Measurements from ENCODE around the gene GPR152. TPM values are rescaled to one million over a fixed set of nuclear protein-coding genes. Genes with fewer than 3 reads are reported as not detected.
A peak's percentile ranks its signal among the peaks of the same experiment; 100 is the strongest.
"Not testable (repeated sequence)": the region's sequence is repeated elsewhere in the genome, so short reads cannot be mapped to it uniquely, and the experiment has no call there.

GPR152 gene
- total RNA-seq, 2 donors from 2014 or later, result not detected

GRCh38 chr11:67435031-67435726 lies 17.4 kb downstream of the GPR152 start:
- ATAC-seq, result no peak
- intact Hi-C loops (cut with DNase I), result no loop called here
- no peak for DNase-seq

DNA sequence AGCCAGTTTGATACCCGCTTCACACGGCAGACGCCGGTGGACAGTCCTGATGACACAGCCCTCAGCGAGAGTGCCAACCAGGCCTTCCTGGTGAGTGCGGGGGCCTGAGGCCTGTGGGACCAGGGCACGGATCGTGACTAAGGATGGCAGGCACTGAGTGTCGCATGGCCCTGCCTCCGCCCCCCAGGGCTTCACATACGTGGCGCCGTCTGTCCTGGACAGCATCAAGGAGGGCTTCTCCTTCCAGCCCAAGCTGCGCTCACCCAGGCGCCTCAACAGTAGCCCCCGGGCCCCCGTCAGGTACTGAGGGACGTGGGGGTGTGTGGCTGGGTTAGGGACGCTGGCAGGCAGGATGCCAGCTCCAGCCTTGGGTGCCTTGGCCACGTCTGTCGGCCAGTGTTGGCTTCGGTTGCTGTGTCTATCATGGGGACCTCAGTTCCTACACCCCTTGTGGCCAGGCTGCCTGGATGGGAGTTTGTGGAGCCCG lies 18.1 kb downstream of the GPR152 start:
- intact Hi-C loops (cut with DNase I), result no loop called here
- ATAC-seq, result no peak
- no peak for DNase-seq

GRCh38 chr11:67433536-67434394 lies 18.8 kb downstream of the GPR152 start:
- DNase-seq (no peak), ATAC-seq (no peak)
- intact Hi-C loops (cut with DNase I), result no loop called here

DNA sequence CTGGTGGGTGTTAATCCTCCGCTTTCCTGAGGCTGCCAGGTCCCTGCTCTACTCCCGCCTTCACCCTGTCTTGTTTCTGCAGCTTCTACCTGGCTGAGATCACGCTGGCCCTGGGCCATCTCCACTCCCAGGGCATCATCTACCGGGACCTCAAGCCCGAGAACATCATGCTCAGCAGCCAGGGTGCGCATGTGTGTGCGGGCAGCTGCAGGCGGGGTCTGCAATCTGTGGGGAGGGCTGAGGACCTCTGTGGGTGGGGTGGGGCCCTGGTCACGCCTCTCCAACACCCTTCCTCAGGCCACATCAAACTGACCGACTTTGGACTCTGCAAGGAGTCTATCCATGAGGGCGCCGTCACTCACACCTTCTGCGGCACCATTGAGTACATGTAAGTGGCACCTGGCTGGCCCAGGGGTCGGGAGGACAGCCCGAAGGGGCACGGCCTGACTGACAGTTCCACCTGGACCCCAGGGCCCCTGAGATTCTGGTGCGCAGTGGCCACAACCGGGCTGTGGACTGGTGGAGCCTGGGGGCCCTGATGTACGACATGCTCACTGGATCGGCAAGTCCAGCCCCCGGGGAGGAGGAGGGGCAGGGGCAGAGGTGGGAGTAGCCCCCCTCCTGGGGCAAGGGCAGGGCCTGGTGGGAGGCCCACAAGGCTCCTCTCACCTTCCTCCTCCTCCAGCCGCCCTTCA lies 19.7 kb downstream of the GPR152 start:
- intact Hi-C loops (cut with DNase I), result no loop called here
- ATAC-seq, result no peak
- no peak for DNase-seq

DNA sequence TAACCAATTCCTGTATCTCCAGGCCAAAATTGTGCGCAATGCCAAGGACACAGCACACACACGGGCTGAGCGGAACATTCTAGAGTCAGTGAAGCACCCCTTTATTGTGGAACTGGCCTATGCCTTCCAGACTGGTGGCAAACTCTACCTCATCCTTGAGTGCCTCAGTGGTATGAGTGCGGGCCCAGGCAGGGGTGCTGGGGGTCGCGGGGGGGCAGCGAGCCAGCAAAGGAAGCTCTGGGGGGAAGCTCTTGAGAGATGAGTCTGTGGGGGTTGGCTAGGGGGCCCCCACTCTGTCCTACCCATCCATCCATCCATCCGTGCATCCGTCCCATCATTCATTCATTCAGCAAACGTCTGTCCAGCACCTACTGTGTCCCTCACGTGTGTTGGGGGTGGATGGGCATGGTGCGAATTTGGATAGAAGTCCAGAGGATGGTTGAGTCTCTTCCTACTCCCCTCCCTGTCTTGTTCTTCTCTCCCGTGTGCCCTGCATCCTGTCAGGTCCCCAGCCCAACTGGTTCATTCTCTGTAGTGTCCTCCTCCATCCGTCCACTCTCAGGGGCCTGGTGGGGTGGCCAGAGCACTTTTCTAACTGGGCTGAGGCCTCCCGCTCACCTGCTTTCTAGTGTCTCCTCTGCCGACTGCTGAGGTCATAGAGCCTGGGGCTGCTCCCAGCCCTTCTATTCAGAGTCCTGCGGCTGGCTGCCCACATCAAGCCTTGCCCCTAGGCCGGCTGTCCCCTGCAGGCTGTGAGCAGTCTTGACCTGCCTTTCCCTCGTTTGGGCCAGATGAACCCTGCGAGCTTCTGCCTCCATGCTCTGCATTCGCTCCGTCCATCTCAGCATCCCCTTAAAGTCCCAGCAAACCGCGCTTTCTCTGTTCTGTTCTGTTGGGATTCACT lies 20.9 kb downstream of the GPR152 start:
- ATAC-seq (no peak), DNase-seq (no peak)
- intact Hi-C loops (cut with DNase I), result no loop called here

DNA sequence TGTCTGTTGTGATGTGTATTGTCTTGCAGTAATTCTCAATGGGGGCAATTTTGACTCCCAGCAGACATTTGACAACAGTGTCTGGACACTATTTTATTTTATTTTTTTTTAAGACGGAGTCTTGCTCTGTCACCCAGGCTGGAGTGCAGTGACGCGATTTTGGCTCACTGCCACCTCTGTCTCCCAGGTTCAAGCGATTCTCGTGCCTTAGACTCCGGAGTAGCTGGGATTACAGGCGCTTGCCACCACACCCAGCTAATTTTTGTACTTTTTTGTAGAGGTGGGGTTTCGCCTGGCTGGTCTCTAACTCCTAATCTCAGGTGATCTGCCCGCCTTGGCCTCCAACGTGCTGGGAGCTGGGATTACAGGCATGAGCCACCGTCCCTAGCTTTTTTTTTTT lies 22.8 kb downstream of the GPR152 start:
- DNase-seq (no peak), ATAC-seq (no peak)
- intact Hi-C loops (cut with DNase I), result loop anchor here in 1 of 2 donors (5.0 kb wide), 1 partner anchor 33 kb away; no protein-coding TSS in a partner anchor

DNA sequence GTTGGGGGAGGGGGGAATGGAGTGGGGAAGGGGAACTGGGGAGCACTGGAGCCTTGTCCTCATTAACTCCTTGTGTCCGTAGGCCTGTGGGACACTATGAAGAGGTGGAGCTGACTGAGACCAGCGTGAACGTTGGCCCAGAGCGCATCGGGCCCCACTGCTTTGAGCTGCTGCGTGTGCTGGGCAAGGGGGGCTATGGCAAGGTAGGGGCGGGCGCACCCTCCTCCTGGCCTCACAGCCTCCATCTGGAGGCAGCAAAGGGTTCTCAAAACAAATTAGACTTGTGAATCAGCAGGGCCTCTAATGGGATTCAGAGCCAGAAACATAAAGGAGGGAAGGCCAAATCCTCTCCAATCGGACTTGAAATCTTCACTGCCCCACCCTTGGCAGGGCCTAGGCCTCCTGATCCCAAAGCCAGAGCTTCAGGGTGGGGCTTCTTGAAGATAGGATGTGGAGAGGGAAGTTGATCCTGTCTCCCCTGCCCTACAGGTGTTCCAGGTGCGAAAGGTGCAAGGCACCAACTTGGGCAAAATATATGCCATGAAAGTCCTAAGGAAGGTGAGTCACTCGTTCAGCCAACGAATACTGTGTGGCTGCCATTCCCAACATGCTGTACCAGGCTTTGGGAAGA lies 23.4 kb downstream of the GPR152 start:
- ATAC-seq, result no peak
- no peak for DNase-seq
- intact Hi-C loops (cut with DNase I), result loop anchor here in 1 of 2 donors (5.0 kb wide), 1 partner anchor 33 kb away; no protein-coding TSS in a partner anchor

- ATAC-seq (peak; percentile 92 to 94), DNase-seq (peak; percentile 98)
- intact Hi-C loops (cut with DNase I), result loop anchor here in 1 of 2 donors (5.0 kb wide), 1 partner anchor 34 kb away; no protein-coding TSS in a partner anchor
Observed at GRCh38 chr11:67428052-67429001, 24.2 kb downstream of the GPR152 start, which contains the start of gene RPS6KB2. TSS of gene RPS6KB2 (plus strand) at chr11:67428494. CDS start at chr11:67428546, 52 bp downstream.

GRCh38 chr11:67427364-67427859 lies 25.1 kb downstream of the GPR152 start:
- not testable (repeated sequence) for ATAC-seq, DNase-seq
- intact Hi-C loops (cut with DNase I), result loop anchor here in 1 of 2 donors (5.0 kb wide), 1 partner anchor 35 kb away; no protein-coding TSS in a partner anchor

DNA sequence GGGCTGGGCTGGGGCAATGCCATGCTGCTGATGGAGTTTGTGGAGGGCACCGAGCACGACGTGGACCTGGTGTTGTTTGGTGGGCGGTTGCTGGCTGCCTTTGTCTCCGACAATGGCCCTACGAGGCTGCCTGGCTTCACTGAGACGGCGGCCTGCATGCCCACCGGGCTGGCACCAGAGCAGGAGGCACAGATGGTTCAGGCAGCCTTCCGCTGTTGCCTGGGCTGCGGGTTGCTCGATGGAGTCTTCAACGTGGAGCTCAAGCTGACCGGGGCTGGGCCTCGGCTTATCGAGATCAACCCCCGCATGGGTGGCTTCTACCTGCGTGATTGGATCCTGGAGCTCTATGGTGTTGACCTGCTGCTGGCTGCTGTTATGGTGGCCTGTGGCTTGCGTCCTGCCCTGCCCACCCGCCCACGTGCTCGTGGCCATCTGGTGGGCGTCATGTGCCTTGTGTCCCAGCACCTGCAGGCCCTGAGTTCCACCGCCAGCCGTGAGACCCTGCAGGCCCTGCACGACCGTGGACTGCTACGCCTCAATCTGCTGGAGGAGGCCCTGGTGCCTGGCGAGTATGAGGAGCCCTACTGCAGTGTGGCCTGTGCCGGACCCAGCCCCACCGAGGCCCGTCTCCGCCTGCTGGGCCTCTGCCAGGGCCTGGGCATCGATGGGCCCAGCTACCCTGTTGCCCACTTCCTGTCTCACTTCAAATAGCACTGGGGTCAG lies 28.5 kb downstream of the GPR152 start:
- no peak for ATAC-seq
- intact Hi-C loops (cut with DNase I), result no loop called here
- no peak for DNase-seq

DNA sequence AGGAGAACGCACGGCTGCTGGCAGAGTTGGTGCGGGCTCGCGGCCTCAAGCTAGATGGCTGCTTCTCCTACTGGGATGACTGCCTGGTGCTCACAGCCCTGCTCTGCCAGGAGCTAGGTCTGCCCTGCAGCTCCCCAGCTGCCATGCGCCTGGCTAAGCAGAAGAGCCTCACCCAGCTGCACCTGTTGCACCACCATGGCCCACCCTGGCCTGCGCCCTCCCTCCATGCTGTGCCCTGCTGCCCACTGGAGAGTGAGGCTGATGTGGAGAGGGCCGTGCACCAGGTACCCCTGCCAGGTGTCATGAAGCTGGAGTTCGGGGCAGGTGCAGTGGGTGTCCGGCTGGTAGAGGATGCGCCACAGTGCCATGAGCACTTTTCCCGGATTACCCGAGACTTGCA lies 29.1 kb downstream of the GPR152 start:
- intact Hi-C loops (cut with DNase I), result no loop called here
- ATAC-seq, result no peak
- DNase-seq, result no peak

DNA sequence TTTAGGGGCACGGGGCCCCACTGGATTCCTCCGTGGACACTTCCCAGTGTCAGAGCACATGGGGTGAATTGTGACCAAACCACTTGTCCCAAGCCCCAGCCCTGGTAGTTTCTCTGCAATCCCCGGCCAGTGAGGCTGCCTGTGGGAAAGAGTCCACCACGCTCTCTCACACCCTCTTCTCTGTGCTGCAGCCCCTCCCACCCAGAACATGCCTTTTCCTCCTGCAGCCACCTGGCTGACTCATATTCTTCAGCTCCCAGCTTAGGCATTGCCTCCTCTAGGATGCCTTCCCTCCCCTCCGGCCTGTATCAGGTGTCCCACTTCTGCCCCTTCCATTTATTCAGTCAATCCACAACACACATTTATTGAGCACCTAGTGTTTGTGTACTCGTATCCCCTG lies 29.6 kb downstream of the GPR152 start:
- intact Hi-C loops (cut with DNase I), result no loop called here
- no peak for ATAC-seq
- no peak for DNase-seq

DNA sequence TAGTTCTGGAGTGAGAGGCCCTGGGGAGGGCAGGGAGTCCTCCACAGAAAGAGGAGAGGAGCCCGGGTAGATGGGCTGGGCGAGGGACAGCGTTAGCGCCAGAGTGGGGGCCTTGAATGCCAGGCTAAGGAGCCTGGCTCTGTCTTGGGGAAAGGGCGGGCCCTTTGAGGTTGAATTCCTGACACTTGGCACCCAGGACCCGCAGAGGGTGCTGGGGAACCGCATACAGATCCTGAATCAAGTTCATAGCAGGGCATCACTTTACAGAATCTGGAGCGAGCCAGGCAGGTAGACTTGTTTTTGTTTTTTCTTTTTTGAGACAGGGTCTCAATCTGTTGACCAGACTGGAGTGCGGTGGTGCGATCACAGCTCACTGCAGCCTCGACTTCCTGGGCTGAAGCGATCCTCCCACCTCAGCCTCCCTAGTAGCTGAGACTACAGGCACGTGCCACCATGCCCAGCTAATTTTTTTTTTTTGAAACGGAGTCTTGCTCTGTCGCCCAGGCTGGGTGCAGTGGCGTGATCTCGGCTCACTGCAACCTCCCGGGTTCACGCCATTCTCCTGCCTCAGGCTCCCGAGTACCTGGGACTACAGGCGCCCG lies 31.0 kb downstream of the GPR152 start:
- DNase-seq, result no peak
- ATAC-seq, result no peak
- intact Hi-C loops (cut with DNase I), result no loop called here

DNA sequence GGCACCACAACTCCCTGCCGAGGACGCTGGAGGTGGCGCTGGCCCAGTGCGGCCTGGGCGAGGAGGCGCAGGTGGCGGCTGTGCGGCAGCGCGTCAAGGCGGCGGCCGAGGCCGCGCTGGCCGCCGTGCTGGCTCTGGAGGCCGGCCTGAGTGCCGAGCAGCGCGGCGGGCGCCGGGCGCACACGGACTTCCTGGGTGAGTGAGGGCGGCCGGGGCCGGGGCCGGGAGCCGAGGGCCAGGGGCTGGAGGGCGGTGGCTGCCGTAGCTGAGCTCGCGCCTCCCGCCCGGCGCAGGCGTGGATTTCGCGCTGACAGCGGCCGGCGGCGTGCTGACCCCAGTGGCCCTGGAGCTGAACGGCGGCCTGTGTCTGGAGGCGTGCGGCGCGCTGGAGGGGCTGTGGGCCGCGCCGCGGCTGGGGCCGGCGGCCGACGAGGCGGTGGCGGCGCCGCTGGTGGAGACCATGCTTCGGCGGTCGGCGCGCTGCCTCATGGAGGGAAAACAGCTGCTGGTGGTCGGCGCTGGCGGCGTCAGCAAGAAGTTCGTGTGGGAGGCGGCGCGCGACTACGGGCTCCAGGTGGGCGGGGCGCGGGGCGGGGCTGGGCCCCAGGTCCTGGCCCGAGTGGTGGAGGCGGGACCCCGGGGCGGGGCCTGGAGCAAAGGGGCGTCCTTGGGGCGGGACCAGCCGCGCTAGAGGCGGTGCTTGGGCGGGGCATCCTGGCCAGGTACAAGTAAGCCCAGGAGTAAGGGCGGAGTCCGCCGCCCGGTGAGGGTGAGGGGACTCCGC lies 31.7 kb downstream of the GPR152 start:
- DNase-seq (peak; percentile 97), ATAC-seq (peak; percentile 93 to 94)
- intact Hi-C loops (cut with DNase I), result no loop called here

DNA sequence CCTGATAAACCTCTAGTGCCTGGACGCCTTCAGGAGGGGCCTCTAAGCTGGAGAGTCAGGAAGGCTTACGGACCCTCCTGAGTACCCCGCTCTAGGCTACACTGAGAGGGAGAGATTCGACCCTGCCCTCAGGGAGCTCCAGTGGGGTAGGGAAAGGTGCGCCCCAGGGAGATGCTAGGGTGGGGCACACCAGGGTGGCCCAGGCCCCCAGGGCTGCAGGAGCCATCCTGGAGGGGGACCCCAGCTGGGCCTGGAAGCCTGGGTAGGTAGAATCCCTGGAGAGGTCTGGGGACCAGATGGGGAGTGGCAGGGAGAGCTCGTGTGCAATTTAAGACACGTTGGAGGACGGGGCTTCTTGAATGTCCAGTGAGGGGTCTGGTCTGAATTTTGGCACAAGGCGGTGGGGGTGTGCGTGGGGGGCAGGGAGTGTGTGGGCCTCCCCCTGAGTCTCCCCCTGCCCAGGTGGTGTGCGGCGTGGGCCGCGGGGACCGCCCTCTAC lies 32.3 kb downstream of the GPR152 start:
- intact Hi-C loops (cut with DNase I), result no loop called here
- DNase-seq (no peak), ATAC-seq (no peak)

All from left cardiac atrium (tissue), 4 donors.